HCT116 (cell line): ENCODE results near the gene FAM83F. TPM values are rescaled to one million over a fixed set of nuclear protein-coding genes. Genes with fewer than 3 reads are reported as not detected.
A peak's percentile ranks its signal among the peaks of the same experiment; 100 is the strongest.

ENCODE experiments used
- ATAC-seq: fragments of 200-7000 bp; cut with Tn5 transposase; 2 replicates; pipeline ENCODE4 v1.9.1; 2020; ENCODE audit warnings: mild to moderate bottlenecking, moderate library complexity
- BruUV-seq: library from RNA; stranded (reverse); fragments of 400-500 nt; replicated peaks from 2 replicates; lab custom pipeline; 2021; lab: Mats Ljungman, UMichigan
- CTCF ChIA-PET: fragments of 300-600 bp; sonication (Branson Sonifier 250); formaldehyde crosslinking; loops from one replicate; lab custom pipeline; 2021; ENCODE audit warnings: antibody characterized with exemption; lab: Charles Lee
- POLR2A ChIA-PET: fragments of 300-600, 350-600 bp; sonication (Branson Sonifier 250); formaldehyde crosslinking; loops from one replicate; lab custom pipeline; 2021; ENCODE audit warnings: antibody characterized with exemption; lab: Charles Lee
- RAD21 ChIA-PET, 2 experiments: fragments of 300-600 bp; sonication (Branson Sonifier 250); formaldehyde crosslinking; loops; one replicate each; lab custom pipeline; 2023; ENCODE audit warnings: low total read pairs in 2 of 2; ENCODE audit not compliant: uncharacterized antibody in 2 of 2, unreplicated experiment in 2 of 2, low non-redundant PET in 1 of 2; lab: Charles Lee
- DNase-seq: peaks from one replicate; pipeline ENCODE4 v3.0.0-alpha.2; 2010; ENCODE audit warnings: low read depth, low spot score
- H2AFZ ChIP-seq: fragments of 200-600 bp; shearing (Covaris generic), sonication (generic); 2 replicates; pipeline ENCODE4 v1.6.1; 2017; ENCODE audit warnings: low read depth, mixed run types, mixed read lengths, antibody characterized with exemption, low read length; ENCODE audit not compliant: poor library complexity, severe bottlenecking
- H3K27ac ChIP-seq: 2 replicates; pipeline ENCODE4 v1.5.1; 2012; ENCODE audit warnings: low read depth, low read length
- H3K27me3 ChIP-seq: fragments of 200-600 bp; sonication (generic); 2 replicates; pipeline ENCODE4 v1.6.1; 2016; ENCODE audit warnings: mixed run types, low read length, mixed read lengths; ENCODE audit not compliant: insufficient read depth
- H3K36me3 ChIP-seq, 2 experiments: fragments of 200-500 bp in 1 of 2; fragments of 200-600 bp in 1 of 2; sonication (Bioruptor generic) in 1 of 2; sonication (generic) in 1 of 2; 2 replicates each; pipeline versions ENCODE4 v1.5.1 to v1.6.1; 2014 to 2016; ENCODE audit warnings: low read length in 2 of 2, inconsistent platforms in 1 of 2, mixed read lengths in 1 of 2, mixed run types in 1 of 2; ENCODE audit not compliant: insufficient read depth in 2 of 2, control insufficient read depth in 1 of 2
- H3K4me1 ChIP-seq, 2 experiments: fragments of 200-600 bp in 1 of 2; sonication (generic) in 1 of 2; 2 replicates each; pipeline versions ENCODE4 v1.5.1 to v1.6.1; 2012 to 2017; ENCODE audit warnings: low read length in 2 of 2, inconsistent platforms in 1 of 2, mild to moderate bottlenecking in 1 of 2, mixed read lengths in 1 of 2, mixed run types in 1 of 2, moderate library complexity in 1 of 2; ENCODE audit not compliant: insufficient read depth in 2 of 2, control insufficient read depth in 1 of 2
- H3K4me2 ChIP-seq: fragments of 200-600 bp; sonication (generic); 2 replicates; pipeline ENCODE4 v1.6.1; 2017; ENCODE audit warnings: mixed run types, low read length, mixed read lengths
- H3K4me3 ChIP-seq, 2 experiments: fragments of 200-600 bp in 1 of 2; sonication (generic) in 1 of 2; replicated peaks in 1 of 2; 2 replicates each; pipeline ENCODE4 v1.5.1; 2011 to 2016; ENCODE audit warnings: low read length in 2 of 2, control low read depth in 1 of 2, low read depth in 1 of 2, mild to moderate bottlenecking in 1 of 2, mixed read lengths in 1 of 2, mixed run types in 1 of 2
- H3K79me2 ChIP-seq: fragments of 200-600 bp; sonication (generic); 2 replicates; pipeline ENCODE4 v1.6.1; 2017; ENCODE audit warnings: mild to moderate bottlenecking, mixed run types, low read length, moderate library complexity, mixed read lengths; ENCODE audit not compliant: insufficient read depth
- H3K9ac ChIP-seq: fragments of 200-600 bp; sonication (generic); 2 replicates; pipeline ENCODE4 v1.6.1; 2016; ENCODE audit warnings: low read length, mixed read lengths
- H3K9me2 ChIP-seq: fragments of 200-600 bp; sonication (generic), shearing (Covaris generic); 2 replicates; pipeline ENCODE4 v1.6.1; 2017; ENCODE audit warnings: mixed run types, mild to moderate bottlenecking, moderate library complexity; ENCODE audit not compliant: insufficient read depth
- H3K9me3 ChIP-seq, 2 experiments: fragments of 200-500 bp in 1 of 2; fragments of 200-600 bp in 1 of 2; sonication (Bioruptor generic) in 1 of 2; sonication (generic) in 1 of 2; 2 replicates each; pipeline ENCODE4 v1.6.1; 2014 to 2017; ENCODE audit warnings: low read length in 2 of 2, mixed read lengths in 2 of 2, inconsistent platforms in 1 of 2, low read depth in 1 of 2, mild to moderate bottlenecking in 1 of 2, mixed run types in 1 of 2, moderate library complexity in 1 of 2; ENCODE audit not compliant: control insufficient read depth in 1 of 2, insufficient read depth in 1 of 2
- H4K20me1 ChIP-seq: fragments of 200-600 bp; sonication (generic), shearing (Covaris generic); 2 replicates; pipeline ENCODE4 v1.6.1; 2017; ENCODE audit warnings: mixed run types, mild to moderate bottlenecking, moderate library complexity; ENCODE audit not compliant: insufficient read depth
- ATF3 ChIP-seq: IDR thresholded peaks from 2 replicates; pipeline ENCODE4 v1.6.1; 2012
- CBX3 ChIP-seq: IDR thresholded peaks from 2 replicates; pipeline ENCODE4 v1.6.1; 2012; ENCODE audit warnings: low read depth
- CEBPB ChIP-seq: IDR thresholded peaks from 2 replicates; pipeline ENCODE4 v1.6.1; 2012; ENCODE audit warnings: low read depth
- CTCF ChIP-seq, 3 experiments: fragments of 200-600 bp in 1 of 3; sonication (generic) in 1 of 3; IDR thresholded peaks in 2 of 3; conservative IDR thresholded peaks in 1 of 3; 2 replicates each; pipeline ENCODE4 v1.5.1; 2012 to 2017; ENCODE audit warnings: low read depth in 2 of 3, low read length in 2 of 3, antibody characterized with exemption in 1 of 3, borderline replicate concordance in 1 of 3, control low read depth in 1 of 3, mild to moderate bottlenecking in 1 of 3, mixed read lengths in 1 of 3, mixed run types in 1 of 3, moderate library complexity in 1 of 3; ENCODE audit not compliant: insufficient read depth in 1 of 3
- EGR1 ChIP-seq: IDR thresholded peaks from 2 replicates; pipeline ENCODE4 v1.6.1; 2012; ENCODE audit warnings: low read depth
- ELF1 ChIP-seq: IDR thresholded peaks from 2 replicates; pipeline ENCODE4 v1.6.1; 2012; ENCODE audit warnings: low read depth, borderline replicate concordance
- EZH2 ChIP-seq: fragments of 200-600 bp; sonication (generic); IDR thresholded peaks from 2 replicates; pipeline ENCODE4 v1.6.1; 2017; ENCODE audit warnings: antibody characterized with exemption, mixed run types
- EZH2phosphoT487 ChIP-seq: fragments of 200-600 bp; IDR thresholded peaks from 2 replicates; pipeline ENCODE4 v1.6.1; 2018; ENCODE audit warnings: antibody characterized with exemption, borderline replicate concordance
- FOSL1 ChIP-seq: IDR thresholded peaks from 2 replicates; pipeline ENCODE4 v1.6.1; 2012; ENCODE audit warnings: low read depth
- JUND ChIP-seq: IDR thresholded peaks from 2 replicates; pipeline ENCODE4 v1.6.1; 2012
- MAX ChIP-seq: IDR thresholded peaks from 2 replicates; pipeline ENCODE4 v1.6.1; 2012
- POLR2A ChIP-seq: IDR thresholded peaks from 2 replicates; pipeline ENCODE4 v1.7.0; 2011; ENCODE audit warnings: borderline replicate concordance; ENCODE audit not compliant: insufficient read depth, insufficient read length; ENCODE audit errors: extremely low read depth
- POLR2AphosphoS5 ChIP-seq: IDR thresholded peaks from 2 replicates; pipeline ENCODE4 v1.6.1; 2011; ENCODE audit warnings: mild to moderate bottlenecking, low read depth, low read length, moderate library complexity
- RAD21 ChIP-seq: IDR thresholded peaks from 2 replicates; pipeline ENCODE4 v1.6.1; 2012; ENCODE audit warnings: low read depth, mild to moderate bottlenecking
- REST ChIP-seq: IDR thresholded peaks from 2 replicates; pipeline ENCODE4 v1.6.1; 2012; ENCODE audit warnings: low read depth
- SIN3A ChIP-seq: IDR thresholded peaks from 2 replicates; pipeline ENCODE4 v1.6.1; 2012; ENCODE audit warnings: low read depth
- SRF ChIP-seq: IDR thresholded peaks from 2 replicates; pipeline ENCODE4 v1.6.1; 2012; ENCODE audit warnings: low read depth
- TCF7L2 ChIP-seq: IDR thresholded peaks from 2 replicates; pipeline ENCODE4 v1.7.0; 2011; ENCODE audit warnings: borderline replicate concordance, inconsistent platforms; ENCODE audit not compliant: insufficient read depth, insufficient read length; ENCODE audit errors: extremely low read depth
- YY1 ChIP-seq: IDR thresholded peaks from 2 replicates; pipeline ENCODE4 v1.6.1; 2011; ENCODE audit warnings: low read length, low read depth, moderate library complexity, mild to moderate bottlenecking; ENCODE audit not compliant: insufficient replicate concordance; ENCODE audit errors: extremely low read depth
- ZNF274 ChIP-seq: fragments of 200-500 bp; sonication (Bioruptor generic); IDR thresholded peaks from 2 replicates; pipeline ENCODE4 v1.6.1; 2014; ENCODE audit warnings: mild to moderate bottlenecking, low read depth, low read length, inconsistent platforms
- intact Hi-C: fragments of 100-400 bp; cut with micrococcal nuclease; formaldehyde crosslinking; loops from 2 replicates; pipeline ENCODE4 v1.10.0; 2022
- total RNA-seq: library from RNA; stranded (reverse); gene quantifications from one replicate; pipeline ENCODE4 v1.2.1, GENCODE V29; 2021; ENCODE audit not compliant: unreplicated experiment

The FAM83F gene
- total RNA-seq, 1 experiment from 2014 or later = 24.5 TPM

- no TSS peak for BruUV-seq
- DNase-seq (no peak), ATAC-seq (peak; percentile 37)
- POLR2A ChIA-PET = interaction anchor here (1.0 to 1.4 kb wide), 8 partner anchors 20 to 525 kb away, joined by 3 to 18 read pairs (median 6); partner anchors contain the start of genes ADSL, ATF4 and TNRC6B
- H3K9me2 ChIP-seq = no peaks in the 10 kb centered on the region
- no peaks in the 10 kb centered on the region for H4K20me1 ChIP-seq
- H3K27me3 ChIP-seq = no peaks in the 10 kb centered on the region
- RAD21 ChIA-PET = interaction anchor here (0.7 to 1.3 kb wide), 3 partner anchors 132 to 303 kb away, joined by 3 to 5 read pairs (median 4); no protein-coding TSS in a partner anchor
- H3K36me3 ChIP-seq = no peaks in the 10 kb centered on the region
- peak overlapping the region; percentile 65 for H3K27ac ChIP-seq
- no peaks in the 10 kb centered on the region for H3K9me3 ChIP-seq
- H3K9ac ChIP-seq = peak overlapping the region; percentile 60
- peak overlapping the region; percentile 93 for H3K4me2 ChIP-seq
- H3K79me2 ChIP-seq = no peaks in the 10 kb centered on the region
- intact Hi-C loops = loop anchor here (1.0 to 2.0 kb wide), 2 partner anchors 132 to 302 kb away; partner anchors contain the start of genes ADSL and TNRC6B
- H3K4me3 ChIP-seq = peak overlapping the region; percentile 69 to 75
- H2AFZ ChIP-seq = no peak overlapping the region
- CTCF ChIA-PET = interaction anchor here (0.7 to 1.7 kb wide), 5 partner anchors 21 to 549 kb away, joined by 3 to 13 read pairs (median 5); no protein-coding TSS in a partner anchor
- peaks cover 8 to 17% of the 10 kb centered on the region in 2 experiments for H3K4me1 ChIP-seq
- no peak; the same call in 1 of the 2 replicates for TF ChIP-seq SIN3A
- no peak for TF ChIP-seq SRF
- no peak for TF ChIP-seq ELF1
- TF ChIP-seq TCF7L2 = no peak
- TF ChIP-seq POLR2AphosphoS5 = 0 out of 2 replicates have a peak, but pooled peaks have one; percentile 26
- no peak for TF ChIP-seq FOSL1
- TF ChIP-seq CTCF (IDR thresholded peaks at IDR 0.05 in 2 of 3, conservative IDR thresholded peaks at IDR 0.05 in 1 of 3; ENCODE audit: borderline replicate concordance in 1 of 3, insufficient read depth in 1 of 3, low read depth in 2 of 3, low read length in 2 of 3) = no peak
- TF ChIP-seq EZH2phosphoT487 = no peak
- no peak for TF ChIP-seq CBX3
- TF ChIP-seq POLR2A = no peak
- no peak for TF ChIP-seq ATF3
- no peak for TF ChIP-seq CEBPB
- TF ChIP-seq MAX = peak; percentile 22
- no peak for TF ChIP-seq REST
- TF ChIP-seq ZNF274 = no peak
- TF ChIP-seq EZH2 = no peak
- TF ChIP-seq YY1 = no peak
- no peak for TF ChIP-seq EGR1
- 0 out of 2 replicates have a peak, but pooled peaks have one; percentile 6 for TF ChIP-seq RAD21
- TF ChIP-seq JUND = no peak
These were observed 50.4 kb downstream of the FAM83F start for GRCh38 chr22:40044870-40045834.
